Superior temporal gyrus (tissue), 1 donor: ENCODE measurements around the gene ERG.

ENCODE experiments used
- DNase-seq: peaks from one replicate; pipeline ENCODE4 v3.0.0-alpha.2; 2016; ENCODE audit errors: extremely low spot score

ERG gene

GRCh38 chr21:38358098-38358497 is 140.2 kb downstream of the ERG start:
- DNase-seq, result no peak

- DNase-seq, result no peak
Observed at GRCh38 chr21:38356883-38357625, 141.2 kb downstream of the ERG start.

GRCh38 chr21:38355992-38356781 is 142.1 kb downstream of the ERG start:
- peak; percentile 83 for DNase-seq

GRCh38 chr21:38355353-38355752 is 142.9 kb downstream of the ERG start:
- no peak for DNase-seq

- DNase-seq, result no peak
Observed at GRCh38 chr21:38354746-38355145, 143.5 kb downstream of the ERG start.

DNA sequence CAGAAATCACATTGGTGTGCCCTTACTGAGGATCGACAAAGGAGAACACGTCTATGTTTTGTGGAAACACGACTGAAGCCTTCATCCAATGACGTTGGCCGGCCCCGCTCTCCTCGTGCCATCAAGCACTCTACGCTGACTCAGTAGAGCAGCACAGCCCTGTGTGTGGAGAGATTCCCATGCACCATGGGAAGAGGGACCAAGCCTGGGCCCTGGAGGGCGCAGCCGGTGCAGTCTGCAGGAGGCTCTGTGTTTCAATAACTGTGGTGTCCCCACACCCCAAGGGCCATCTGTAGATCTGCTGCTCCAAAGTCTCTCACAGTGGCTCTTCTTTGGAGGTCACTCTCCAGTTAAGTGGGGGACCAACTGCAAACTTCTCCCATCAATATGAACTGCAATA is 144.0 kb downstream of the ERG start:
- DNase-seq, result no peak

GRCh38 chr21:38352536-38353219 is 145.6 kb downstream of the ERG start:
- peak; percentile 71 for DNase-seq

DNA sequence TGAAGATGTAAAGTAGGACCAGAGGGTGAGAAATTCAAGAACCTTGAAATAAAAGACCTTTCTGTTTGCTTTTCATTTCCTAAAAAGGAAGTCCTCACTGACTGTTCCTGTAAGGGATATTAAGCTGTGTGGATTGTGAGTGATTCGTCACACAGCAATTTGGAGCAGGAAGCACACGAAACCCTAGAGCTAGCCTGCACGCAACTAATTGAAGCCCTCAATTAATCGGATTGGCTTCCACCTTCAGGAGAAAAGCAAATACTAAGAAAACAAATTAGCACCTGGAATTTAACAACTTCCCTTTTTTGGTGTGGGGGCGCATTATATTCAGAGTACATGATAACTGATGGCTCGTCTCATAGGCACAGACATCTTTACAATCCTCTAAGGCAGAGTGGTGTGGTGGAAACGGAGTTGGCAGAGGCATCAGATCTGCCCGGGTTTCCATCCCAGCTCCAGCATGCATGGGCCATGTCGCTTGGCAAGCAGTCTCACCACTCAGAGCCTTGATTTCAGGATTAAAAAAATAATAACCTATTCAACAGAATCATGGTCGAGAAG is 146.2 kb downstream of the ERG start:
- DNase-seq, result no peak

DNA sequence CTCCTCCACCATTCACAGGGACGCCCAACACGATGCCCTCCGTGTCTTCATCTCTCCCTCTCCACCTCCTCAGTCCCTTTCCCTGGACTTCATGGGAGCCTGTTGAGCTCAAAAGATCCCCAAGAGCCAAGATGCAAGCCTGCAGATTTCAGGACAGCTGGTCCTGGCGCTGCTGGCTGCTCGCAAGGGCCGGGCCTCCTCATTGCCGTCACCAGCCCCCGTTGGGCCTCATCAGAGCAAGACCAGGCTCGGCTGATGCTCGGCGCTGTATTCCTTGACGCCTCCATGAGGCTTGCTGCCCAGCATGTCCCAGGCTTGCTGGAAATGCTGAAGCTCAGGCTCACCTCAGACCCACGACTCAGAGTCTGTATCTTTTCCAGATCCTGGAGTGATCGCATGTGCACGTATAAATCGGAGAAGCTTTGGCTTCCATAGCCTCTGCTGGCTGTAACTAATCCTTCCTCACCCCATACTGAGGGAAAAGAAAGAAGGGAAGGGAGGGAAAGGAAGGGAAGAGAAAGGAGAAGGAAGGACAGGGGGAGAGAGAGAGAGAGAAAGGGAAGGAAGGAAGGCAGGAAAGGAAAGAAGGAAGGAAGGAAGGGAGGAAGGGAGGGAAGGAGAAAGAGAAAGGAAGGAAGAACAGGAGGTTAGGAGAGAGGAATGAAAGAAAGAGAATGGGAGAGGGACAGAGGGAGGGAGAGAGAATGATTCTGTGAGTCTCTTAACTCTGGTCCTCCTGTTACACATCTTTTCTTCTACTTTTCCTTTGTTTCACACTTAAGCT is 146.9 kb downstream of the ERG start:
- no peak for DNase-seq

DNA sequence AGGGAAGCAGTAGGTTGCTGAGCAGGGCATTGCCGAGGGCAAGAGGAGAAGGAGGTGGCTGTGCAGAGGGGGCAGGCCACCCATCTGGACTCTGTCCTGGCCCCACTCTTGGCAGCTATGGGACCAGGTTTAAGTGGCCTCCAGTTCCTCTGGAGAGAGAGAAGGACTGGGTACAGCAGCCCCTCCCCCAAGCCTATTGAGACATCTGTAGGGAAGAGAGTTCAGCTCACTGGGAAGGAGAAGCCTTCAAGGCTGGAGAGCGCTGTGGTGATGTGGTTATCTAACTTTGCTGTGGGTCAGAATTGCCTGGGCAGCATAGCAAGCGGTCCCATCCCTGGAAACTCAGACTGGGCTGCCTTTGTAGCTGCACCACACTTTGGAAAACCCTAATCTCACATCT is 147.6 kb downstream of the ERG start:
- no peak for DNase-seq

- DNase-seq, result no peak
Observed at GRCh38 chr21:38349977-38350376, 148.3 kb downstream of the ERG start.

DNA sequence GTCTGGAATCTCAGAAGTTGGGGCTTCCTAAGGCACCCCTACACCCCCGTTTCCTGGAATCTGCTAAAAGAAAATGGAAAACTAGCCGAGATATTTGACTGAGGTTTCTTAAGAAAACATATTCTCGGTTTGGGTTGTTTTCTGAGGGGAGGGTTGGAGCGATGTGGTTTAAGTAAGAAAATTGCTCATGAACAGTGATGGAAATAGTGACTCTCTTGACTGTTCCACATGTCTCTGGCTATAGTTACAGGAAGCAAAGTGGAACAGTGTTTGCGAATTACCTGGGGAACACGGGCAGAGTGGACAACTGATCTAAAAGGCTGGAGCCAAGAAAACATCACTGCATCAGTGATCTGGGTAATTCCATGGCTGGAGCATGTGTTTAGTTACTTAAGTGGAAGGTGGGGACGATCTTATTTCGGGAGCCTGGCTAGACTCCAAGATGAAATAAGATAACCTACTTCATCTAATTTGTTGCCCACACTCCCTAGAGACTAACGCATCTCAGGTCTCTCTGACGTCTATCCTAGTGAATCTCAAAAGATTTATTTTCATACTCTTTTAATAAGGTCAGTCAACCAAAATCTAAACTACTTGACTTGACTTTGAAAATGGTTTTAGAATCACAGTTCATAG is 149.0 kb downstream of the ERG start:
- no peak for DNase-seq

- no peak for DNase-seq
Observed at GRCh38 chr21:38346286-38346685, 152.0 kb downstream of the ERG start.

DNA sequence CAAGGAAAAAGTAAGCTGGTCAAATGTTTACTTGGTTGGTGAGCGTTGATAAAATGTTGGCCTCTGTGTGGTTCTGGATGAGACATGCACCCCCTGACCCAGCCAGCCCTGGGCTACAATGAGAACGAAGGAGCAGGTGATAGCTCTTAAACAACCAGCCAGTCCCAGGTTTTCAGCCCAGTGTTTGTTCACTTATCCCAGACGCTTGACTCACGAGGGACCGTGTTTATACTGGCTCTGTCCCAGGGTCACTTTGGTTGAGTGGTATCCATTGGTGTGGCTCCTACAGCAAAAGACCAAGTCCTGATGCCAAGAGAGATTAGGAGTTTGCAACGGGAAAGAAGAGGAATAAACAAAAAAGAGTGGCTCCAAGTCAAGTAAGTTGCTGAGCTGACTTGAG is 154.6 kb downstream of the ERG start:
- no peak for DNase-seq

- no peak for DNase-seq
Observed at GRCh38 chr21:38342739-38343138, 155.5 kb downstream of the ERG start.

- DNase-seq, result no peak
Observed at GRCh38 chr21:38341546-38342012, 156.7 kb downstream of the ERG start.

GRCh38 chr21:38340131-38340530 is 158.1 kb downstream of the ERG start:
- DNase-seq, result no peak

GRCh38 chr21:38337793-38338192 is 160.5 kb downstream of the ERG start:
- no peak for DNase-seq

DNA sequence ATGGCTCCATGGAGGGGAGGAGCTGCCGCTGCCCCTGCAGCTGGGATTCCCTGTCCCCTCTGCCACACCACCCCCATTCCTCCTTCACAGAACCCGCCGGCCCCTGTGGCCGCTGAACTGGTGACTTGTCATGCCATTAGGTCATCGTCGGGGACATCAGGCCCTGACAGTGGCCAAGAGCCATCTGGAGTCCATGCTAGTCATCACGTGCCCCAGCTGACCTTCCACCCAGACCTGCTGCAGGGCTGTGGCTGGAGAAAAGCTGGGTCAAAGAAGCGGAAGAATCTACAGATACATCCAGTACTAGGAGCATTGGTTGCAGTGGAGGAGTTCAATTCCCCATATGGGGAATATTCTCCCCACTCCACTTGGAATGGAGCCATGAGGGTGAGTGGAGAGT is 163.4 kb downstream of the ERG start:
- DNase-seq, result no peak

DNA sequence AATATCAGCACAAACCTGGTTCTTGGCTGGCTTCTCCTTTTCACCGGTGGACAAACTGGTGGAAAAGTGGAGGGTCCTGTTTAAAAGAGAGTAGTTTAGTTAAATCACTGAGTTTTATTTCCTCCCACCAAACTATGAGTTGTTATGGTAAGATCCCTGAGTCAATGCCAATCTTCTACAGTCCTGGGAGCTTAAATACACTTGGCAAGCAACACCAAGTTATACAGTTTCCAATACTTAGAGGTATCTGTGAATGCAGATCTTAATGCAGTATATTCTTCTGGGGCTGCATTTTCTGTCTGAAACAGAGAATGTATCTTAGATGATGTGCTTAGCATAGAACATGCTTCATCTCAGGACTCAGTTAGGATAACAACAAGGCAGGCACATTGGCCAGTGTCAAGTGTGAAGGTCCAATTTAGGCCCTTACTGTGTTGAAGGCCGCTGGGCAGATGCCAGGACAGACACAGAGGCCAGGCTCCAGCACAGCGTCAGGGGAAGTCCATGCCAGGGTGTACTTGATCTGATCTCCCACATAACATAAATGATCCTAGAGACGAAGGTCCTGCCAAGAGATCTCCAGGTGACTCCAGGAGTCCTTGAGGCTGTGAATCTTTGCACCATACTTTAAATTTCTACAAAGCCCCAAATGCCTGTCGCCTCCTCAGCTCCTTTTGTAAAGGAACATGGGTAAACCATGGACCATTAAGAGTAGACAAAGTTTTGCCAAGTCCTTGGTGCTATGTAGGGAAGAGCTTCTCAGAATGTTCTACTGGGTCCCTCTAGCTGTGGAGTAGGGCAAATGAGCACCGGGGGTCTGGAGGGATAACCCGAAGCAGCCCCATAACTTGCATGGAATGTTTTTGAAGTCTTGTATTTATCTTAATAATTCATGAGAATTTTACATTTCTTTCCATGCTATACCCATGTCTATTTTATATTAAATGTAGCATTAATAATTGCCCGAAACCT is 164.7 kb downstream of the ERG start:
- DNase-seq, result no peak
